PC-3 (cell line): Measurements from ENCODE around the gene PPP1R12B. TPM values are rescaled to one million over a fixed set of nuclear protein-coding genes. Genes with fewer than 3 reads are reported as not detected.

ENCODE experiments used
- ATAC-seq: fragments of 200-7000 bp; cut with Tn5 transposase; 2 replicates; pipeline ENCODE4 v1.9.1; 2020; ENCODE audit warnings: mild to moderate bottlenecking, moderate library complexity
- BruUV-seq: library from RNA; stranded (reverse); fragments of 400-500 nt; replicated peaks from 2 replicates; lab custom pipeline; 2021; lab: Mats Ljungman, UMichigan
- CTCF ChIA-PET: fragments of 300-600 bp; sonication (Branson Sonifier 250); formaldehyde crosslinking; loops from one replicate; lab custom pipeline; 2022; ENCODE audit warnings: antibody characterized with exemption; lab: Charles Lee
- POLR2A ChIA-PET: fragments of 300-600 bp; sonication (Branson Sonifier 250); formaldehyde crosslinking; loops from one replicate; lab custom pipeline; 2022; ENCODE audit warnings: antibody characterized with exemption; ENCODE audit not compliant: unreplicated experiment; lab: Charles Lee
- DNase-seq: peaks from one replicate; pipeline ENCODE4 v3.0.0-alpha.2; 2015
- H2AFZ ChIP-seq: fragments of 300-600 bp; sonication (generic); 2 replicates; pipeline ENCODE4 v1.6.0; 2016; ENCODE audit warnings: antibody characterized with exemption, low read length
- H3F3A ChIP-seq: fragments of 300-600 bp; sonication (generic); one replicate; pipeline ENCODE4 v1.6.0; 2017; ENCODE audit warnings: antibody characterized with exemption, low read length, control low read depth, mild to moderate bottlenecking; ENCODE audit not compliant: unreplicated experiment
- H3K27ac ChIP-seq: fragments of 300-600 bp; sonication (generic); 2 replicates; pipeline ENCODE4 v1.5.1; 2016; ENCODE audit warnings: mild to moderate bottlenecking, low read length
- H3K27me3 ChIP-seq: fragments of 300-600 bp; sonication (generic); 2 replicates; pipeline ENCODE4 v1.6.1; 2016; ENCODE audit warnings: low read length, mixed read lengths
- H3K36me3 ChIP-seq: fragments of 300-600 bp; sonication (generic); 2 replicates; pipeline ENCODE4 v1.6.1; 2016; ENCODE audit warnings: low read depth, mixed run types, low read length, mixed read lengths
- H3K4me1 ChIP-seq: fragments of 300-600 bp; sonication (generic); 2 replicates; pipeline ENCODE4 v1.5.1; 2016; ENCODE audit warnings: low read length; ENCODE audit not compliant: insufficient read depth
- H3K4me2 ChIP-seq: fragments of 300-600 bp; sonication (generic); 2 replicates; pipeline ENCODE4 v1.6.0; 2016; ENCODE audit warnings: low read length
- H3K4me3 ChIP-seq: fragments of 300-600 bp; sonication (generic); 2 replicates; pipeline ENCODE4 v1.5.1; 2016; ENCODE audit warnings: mild to moderate bottlenecking, low read length, mixed read lengths
- H3K79me2 ChIP-seq: fragments of 300-600 bp; sonication (generic); 2 replicates; pipeline ENCODE4 v1.6.1; 2017; ENCODE audit warnings: low read length, mixed read lengths
- H3K9ac ChIP-seq: fragments of 300-600 bp; sonication (generic); 2 replicates; pipeline ENCODE4 v1.6.0; 2016; ENCODE audit warnings: mild to moderate bottlenecking, low read length
- H3K9me2 ChIP-seq: fragments of 300-600 bp; sonication (generic); replicated peaks from 2 replicates; pipeline ENCODE4 v1.6.1; 2016; ENCODE audit warnings: mixed run types, low read length, mixed read lengths
- H3K9me3 ChIP-seq: fragments of 300-600 bp; sonication (generic); 2 replicates; pipeline ENCODE4 v1.6.1; 2016; ENCODE audit warnings: low read length, mixed read lengths
- H4K20me1 ChIP-seq: fragments of 300-600 bp; sonication (generic); 2 replicates; pipeline ENCODE4 v1.6.1; 2016; ENCODE audit warnings: low read length, mixed read lengths
- EZH2 ChIP-seq: fragments of 300-600 bp; sonication (generic); IDR thresholded peaks from one replicate; pipeline ENCODE4 v1.6.1; 2017; ENCODE audit warnings: antibody characterized with exemption, mild to moderate bottlenecking, low read length; ENCODE audit not compliant: unreplicated experiment
- EZH2phosphoT487 ChIP-seq: fragments of 300-600 bp; sonication (generic); IDR thresholded peaks from 2 replicates; pipeline ENCODE4 v1.6.1; 2018; ENCODE audit warnings: mild to moderate bottlenecking, antibody characterized with exemption, low read length, borderline replicate concordance
- intact Hi-C: fragments of 100-400 bp; cut with micrococcal nuclease; formaldehyde crosslinking; loops from 2 replicates; pipeline ENCODE4 v1.9.0; 2023
- total RNA-seq: library from RNA; depleted of rRNA; stranded (reverse); fragments of >200 nt; gene quantifications from 2 replicates; pipeline ENCODE4 v1.2.3, GENCODE V29; 2014
- TF ChIP-seq, protein P1 (sequence below): fragments of 300-600 bp; sonication (generic); conservative IDR thresholded peaks from 2 replicates; pipeline ENCODE4 v1.5.1; 2017; ENCODE audit warnings: antibody characterized with exemption, low read depth, mild to moderate bottlenecking, low read length

PPP1R12B gene
- total RNA-seq, 1 experiment from 2014 or later, result 2.0 TPM

DNA sequence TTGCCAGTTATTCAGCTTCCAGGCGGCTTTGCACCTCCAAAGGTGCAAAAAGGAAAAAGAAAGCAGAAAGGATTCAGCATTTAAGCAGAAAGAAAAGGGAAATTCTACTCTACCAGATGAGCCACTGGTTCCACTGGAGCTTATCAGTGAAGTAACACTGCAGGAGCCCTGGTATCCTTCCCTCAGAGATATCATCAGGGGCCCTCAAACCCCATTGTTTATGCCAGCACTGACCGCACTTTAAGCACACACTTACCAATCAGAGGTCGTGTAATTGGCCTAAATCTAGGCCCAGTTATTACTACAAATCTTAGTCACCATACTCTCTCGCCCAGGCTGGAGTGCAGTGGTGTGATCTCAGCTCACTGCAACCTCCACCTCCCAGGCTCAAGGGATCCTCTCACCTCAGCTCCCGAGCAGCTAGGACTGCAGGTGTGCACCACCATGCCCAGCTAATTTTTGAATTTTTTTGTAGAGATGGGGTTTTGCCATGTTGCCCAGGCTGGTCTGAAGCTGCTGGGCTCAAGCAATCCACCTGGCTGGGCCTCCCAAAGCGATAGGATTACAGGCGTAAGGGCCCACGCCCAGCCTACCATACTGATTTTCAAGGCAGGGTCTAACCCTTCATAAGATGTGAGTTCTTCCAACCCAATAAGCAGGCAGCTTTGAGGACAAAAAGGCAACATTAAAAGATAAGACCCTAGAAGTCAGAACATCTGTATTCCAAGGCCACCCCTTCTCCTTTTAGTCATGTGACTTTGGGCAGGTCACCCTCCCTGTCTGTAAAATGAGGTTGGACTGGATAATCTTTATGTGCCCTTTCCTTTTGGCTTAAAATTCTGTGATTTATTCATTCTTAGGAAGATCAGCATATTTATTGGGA lies 236.4 kb downstream of the PPP1R12B start:
- Histone ChIP-seq H3K9ac (no peak overlapping the region), H4K20me1 (no peaks in the 10 kb centered on the region), H3F3A (no peaks in the 10 kb centered on the region), H3K4me1 (peaks cover 37% of the 10 kb centered on the region), H3K9me3 (no peaks in the 10 kb centered on the region), H3K4me3 (no peak overlapping the region), H3K27me3 (no peaks in the 10 kb centered on the region), H3K4me2 (no peak overlapping the region), H3K36me3 (no peaks in the 10 kb centered on the region), H3K27ac (no peak overlapping the region), H2AFZ (no peak overlapping the region), H3K9me2 (no peaks in the 10 kb centered on the region), H3K79me2 (no peaks in the 10 kb centered on the region)
- no peak for DNase-seq
- intact Hi-C loops, result no loop called here
- no peak for ATAC-seq
- ChIA-PET POLR2A (no interaction called here), CTCF (no interaction called here)
- BruUV-seq, result no TSS peak
- TF ChIP-seq EZH2, result no peak
- TF ChIP-seq, protein P1, sequence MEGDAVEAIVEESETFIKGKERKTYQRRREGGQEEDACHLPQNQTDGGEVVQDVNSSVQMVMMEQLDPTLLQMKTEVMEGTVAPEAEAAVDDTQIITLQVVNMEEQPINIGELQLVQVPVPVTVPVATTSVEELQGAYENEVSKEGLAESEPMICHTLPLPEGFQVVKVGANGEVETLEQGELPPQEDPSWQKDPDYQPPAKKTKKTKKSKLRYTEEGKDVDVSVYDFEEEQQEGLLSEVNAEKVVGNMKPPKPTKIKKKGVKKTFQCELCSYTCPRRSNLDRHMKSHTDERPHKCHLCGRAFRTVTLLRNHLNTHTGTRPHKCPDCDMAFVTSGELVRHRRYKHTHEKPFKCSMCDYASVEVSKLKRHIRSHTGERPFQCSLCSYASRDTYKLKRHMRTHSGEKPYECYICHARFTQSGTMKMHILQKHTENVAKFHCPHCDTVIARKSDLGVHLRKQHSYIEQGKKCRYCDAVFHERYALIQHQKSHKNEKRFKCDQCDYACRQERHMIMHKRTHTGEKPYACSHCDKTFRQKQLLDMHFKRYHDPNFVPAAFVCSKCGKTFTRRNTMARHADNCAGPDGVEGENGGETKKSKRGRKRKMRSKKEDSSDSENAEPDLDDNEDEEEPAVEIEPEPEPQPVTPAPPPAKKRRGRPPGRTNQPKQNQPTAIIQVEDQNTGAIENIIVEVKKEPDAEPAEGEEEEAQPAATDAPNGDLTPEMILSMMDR, result no peak
- no peak for TF ChIP-seq EZH2phosphoT487

- no peak for DNase-seq
- ATAC-seq, result no peak
- Histone ChIP-seq H4K20me1 (no peaks in the 10 kb centered on the region), H2AFZ (no peak overlapping the region), H3K9me3 (no peaks in the 10 kb centered on the region), H3K4me2 (no peak overlapping the region), H3K36me3 (no peaks in the 10 kb centered on the region), H3K79me2 (no peaks in the 10 kb centered on the region), H3K27ac (no peak overlapping the region), H3F3A (no peaks in the 10 kb centered on the region), H3K9ac (no peak overlapping the region), H3K4me1 (peaks cover 37% of the 10 kb centered on the region), H3K9me2 (no peaks in the 10 kb centered on the region), H3K4me3 (no peak overlapping the region), H3K27me3 (no peaks in the 10 kb centered on the region)
- intact Hi-C loops, result no loop called here
- ChIA-PET CTCF (no interaction called here), POLR2A (no interaction called here)
- BruUV-seq, result no TSS peak
- TF ChIP-seq EZH2, result no peak
- TF ChIP-seq, protein P1, result no peak
- TF ChIP-seq EZH2phosphoT487, result no peak
These were observed 237.1 kb downstream of the PPP1R12B start for GRCh38 chr1:202585590-202585933.
